Activated CD4-positive, alpha-beta memory T cell treated with anti-CD3 and anti-CD28 coated beads, Interleukin-2, amount 10 ng/mL, durations not matched to agents 7 days and 5 days (primary cell): ENCODE measurements around the gene HTR3E. TPM values are rescaled to one million over a fixed set of nuclear protein-coding genes. Genes with fewer than 3 reads are reported as not detected.
"Not testable (repeated sequence)": the region's sequence is repeated elsewhere in the genome, so short reads cannot be mapped to it uniquely, and the experiment has no call there.

Experiments
- CTCF ChIA-PET: fragments of 350-600 bp; sonication (Branson Sonifier 250); formaldehyde crosslinking; loops from one replicate; lab custom pipeline; 2021; ENCODE audit warnings: antibody characterized with exemption, inconsistent platforms; lab: Charles Lee
- POLR2A ChIA-PET: fragments of 350-600 bp; sonication (Branson Sonifier 250); formaldehyde crosslinking; loops from one replicate; lab custom pipeline; 2021; ENCODE audit warnings: antibody characterized with exemption; lab: Charles Lee
- DNase-seq: peaks from one replicate; pipeline ENCODE4 v3.0.0-alpha.2; 2020
- H3K27ac Mint-ChIP-seq: one replicate; pipeline ENCODE4 v1.8.0; 2021; ENCODE audit warnings: mild to moderate bottlenecking, mixed read lengths
- H3K27me3 Mint-ChIP-seq: one replicate; pipeline ENCODE4 v1.8.0; 2021; ENCODE audit warnings: mixed read lengths
- H3K36me3 Mint-ChIP-seq: one replicate; pipeline ENCODE4 v1.8.0; 2021; ENCODE audit warnings: low read depth, mixed read lengths
- H3K4me1 Mint-ChIP-seq: one replicate; pipeline ENCODE4 v1.8.0; 2021; ENCODE audit warnings: mixed read lengths
- H3K4me3 Mint-ChIP-seq: one replicate; pipeline ENCODE4 v1.8.0; 2021; ENCODE audit warnings: mild to moderate bottlenecking, mixed read lengths
- H3K9me3 Mint-ChIP-seq: one replicate; pipeline ENCODE4 v1.8.0; 2021; ENCODE audit warnings: mixed read lengths
- total RNA-seq, 2 experiments: library from RNA; stranded (reverse); gene quantifications; one replicate each; pipeline ENCODE4 v1.2.3, GENCODE V29; 2021

HTR3E gene
- total RNA-seq, 2 experiments from 2014 or later: not detected

DNA sequence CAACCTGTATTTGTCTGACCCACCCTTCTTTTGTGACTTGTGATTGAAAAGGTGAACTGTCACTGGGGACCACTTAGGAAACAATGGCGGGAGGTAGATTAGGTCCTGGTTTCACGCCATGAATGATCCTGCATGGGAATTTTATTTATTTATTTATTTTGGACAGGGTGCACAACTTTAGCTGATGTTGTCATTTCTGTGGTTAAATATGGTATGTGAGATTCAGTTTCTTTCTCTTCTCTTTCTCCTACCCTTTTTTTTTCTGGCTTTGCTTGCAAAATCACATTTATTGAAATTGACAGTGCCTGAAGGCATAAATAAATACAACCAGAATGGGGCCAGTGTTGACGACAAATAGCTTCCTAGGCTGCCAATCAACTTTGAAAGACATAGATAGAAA, 18.0 kb upstream of the HTR3E start:
- Mint-ChIP-seq H3K36me3 (no peaks in the 10 kb centered on the region), H3K27ac (no peak overlapping the region), H3K27me3 (peaks cover 4% of the 10 kb centered on the region), H3K4me3 (no peak overlapping the region), H3K4me1 (no peaks in the 10 kb centered on the region), H3K9me3 (peaks cover 5% of the 10 kb centered on the region)
- CTCF ChIA-PET: no interaction called here
- POLR2A ChIA-PET: no interaction called here
- DNase-seq: no peak

DNA sequence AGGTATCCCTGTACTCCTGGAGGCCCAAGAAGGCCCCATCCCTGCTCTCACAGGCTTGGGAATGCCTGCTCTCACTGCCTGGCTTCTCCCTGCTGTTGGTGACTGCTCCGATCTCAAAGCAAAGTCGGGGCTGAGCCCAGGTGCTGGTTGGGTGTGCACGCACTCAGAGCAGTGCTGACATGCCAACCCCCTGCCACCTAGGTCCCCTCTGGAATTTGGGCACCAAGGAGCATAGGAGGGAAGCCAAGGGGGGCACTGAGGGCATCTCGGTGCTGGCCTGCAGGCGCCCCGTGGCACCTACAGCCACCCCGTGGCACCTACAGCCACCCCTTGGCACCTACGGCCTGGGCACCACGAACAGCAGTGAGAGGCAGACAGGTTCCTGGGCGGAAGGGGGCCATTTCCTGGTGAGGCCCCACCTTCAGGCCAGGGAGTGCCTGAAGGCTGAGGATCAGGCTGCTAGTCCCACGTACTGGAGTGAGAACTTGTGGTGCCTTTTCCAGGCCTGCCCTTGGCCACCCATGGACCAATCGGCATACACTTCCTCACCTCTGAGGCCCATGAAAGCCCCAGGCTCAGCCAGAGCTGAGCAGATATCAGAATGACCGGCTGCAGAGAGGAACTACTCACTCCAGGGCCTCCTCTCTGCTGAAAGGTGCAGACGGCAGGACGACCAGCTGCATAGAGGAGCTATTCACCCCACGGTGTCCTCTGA, 15.6 kb upstream of the HTR3E start:
- Mint-ChIP-seq H3K27me3 (no peaks in the 10 kb centered on the region), H3K36me3 (peaks cover 13% of the 10 kb centered on the region), H3K9me3 (peaks cover 21% of the 10 kb centered on the region), H3K4me1 (peaks cover 12% of the 10 kb centered on the region), H3K4me3 (no peak overlapping the region), H3K27ac (no peak overlapping the region)
- POLR2A ChIA-PET: no interaction called here
- DNase-seq: no peak
- CTCF ChIA-PET: no interaction called here

DNA sequence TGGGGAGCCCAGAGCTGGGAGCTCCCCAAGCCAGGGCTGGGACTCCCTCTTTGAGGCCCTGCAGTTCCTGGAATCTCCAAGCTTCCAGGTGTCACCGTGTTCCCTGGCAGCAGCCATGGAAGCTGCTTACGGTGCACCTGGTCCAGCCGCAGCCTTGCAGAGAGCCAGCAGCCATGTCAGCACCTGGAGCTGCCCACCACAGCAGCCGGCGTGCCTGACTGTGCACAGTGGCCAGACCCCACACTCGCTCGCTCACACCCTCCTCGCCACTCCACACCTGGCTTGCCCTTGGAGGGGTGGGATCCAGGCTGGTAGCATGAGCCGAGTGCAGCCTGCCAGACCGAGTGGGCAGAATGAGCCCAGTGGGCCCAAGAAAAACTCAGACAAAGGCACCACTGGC, 14.8 kb upstream of the HTR3E start:
- Mint-ChIP-seq H3K9me3 (peaks cover 25% of the 10 kb centered on the region), H3K27ac (no peak overlapping the region), H3K36me3 (peaks cover 16% of the 10 kb centered on the region), H3K4me3 (no peak overlapping the region), H3K27me3 (no peaks in the 10 kb centered on the region), H3K4me1 (peaks cover 12% of the 10 kb centered on the region)
- ChIA-PET CTCF (no interaction called here), POLR2A (no interaction called here)
- DNase-seq: no peak

DNA sequence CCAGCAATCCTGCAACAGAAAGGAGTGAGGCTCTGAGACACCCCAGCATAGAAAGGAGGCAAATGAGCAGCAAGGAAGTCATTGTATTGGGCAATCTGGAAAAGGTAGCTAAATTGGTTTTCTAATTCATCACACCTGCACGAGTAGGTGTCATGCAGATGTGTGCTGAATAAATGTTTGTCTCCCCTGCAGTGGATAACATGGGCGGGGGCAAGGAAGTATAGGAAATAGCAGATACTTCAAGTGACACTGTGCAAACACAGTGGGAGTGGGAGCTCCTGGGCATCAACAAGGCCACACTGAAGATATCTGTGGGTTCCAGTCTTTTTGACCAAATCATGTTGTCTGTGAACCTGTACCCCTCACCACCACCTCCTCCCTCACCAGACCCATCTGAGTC, 14.4 kb upstream of the HTR3E start:
- peaks cover 26% of the 10 kb centered on the region for H3K9me3 Mint-ChIP-seq
- H3K27ac Mint-ChIP-seq: no peak overlapping the region
- H3K4me3 Mint-ChIP-seq: no peak overlapping the region
- DNase-seq: no peak
- ChIA-PET POLR2A (no interaction called here), CTCF (no interaction called here)
- peaks cover 19% of the 10 kb centered on the region for H3K36me3 Mint-ChIP-seq
- no peaks in the 10 kb centered on the region for H3K27me3 Mint-ChIP-seq
- H3K4me1 Mint-ChIP-seq: peaks cover 12% of the 10 kb centered on the region

DNA sequence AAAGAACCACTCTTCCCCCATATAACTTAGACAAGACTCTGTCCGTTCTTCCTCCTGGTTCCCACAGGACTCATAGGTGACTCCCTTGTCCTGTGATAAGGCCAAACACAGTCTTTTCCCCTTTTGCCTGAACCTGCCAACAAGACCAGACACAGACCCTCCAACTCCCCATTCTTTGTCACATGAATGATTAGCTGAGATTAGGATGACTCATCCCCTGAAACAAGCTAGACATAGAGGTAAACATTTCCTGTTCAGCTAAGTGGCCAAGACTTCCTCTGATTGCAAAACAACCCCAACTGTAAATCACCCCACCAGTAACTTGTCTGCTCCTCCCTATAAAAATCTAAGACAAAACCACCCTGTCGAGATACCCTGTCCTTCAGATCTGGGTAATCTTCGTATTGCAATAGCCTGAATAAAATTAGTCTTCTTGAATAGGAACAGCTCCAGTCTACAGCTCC, 11.4 kb upstream of the HTR3E start:
- peaks cover 26% of the 10 kb centered on the region for H3K9me3 Mint-ChIP-seq
- peaks cover 12% of the 10 kb centered on the region for H3K4me1 Mint-ChIP-seq
- H3K27me3 Mint-ChIP-seq: no peaks in the 10 kb centered on the region
- POLR2A ChIA-PET: interaction anchor here (0.6 to 1.2 kb wide), 2 partner anchors 49 to 88 kb away, joined by 3 to 4 read pairs; no protein-coding TSS in a partner anchor
- peaks cover 19% of the 10 kb centered on the region for H3K36me3 Mint-ChIP-seq
- H3K4me3 Mint-ChIP-seq: no peak overlapping the region
- H3K27ac Mint-ChIP-seq: peak overlapping the region; percentile 56
- no peak for DNase-seq
- CTCF ChIA-PET: interaction anchor here (1.7 kb wide), 1 partner anchor 67 kb away, joined by 4 read pairs; the partner anchor contains the start of gene ABCC5

DNA sequence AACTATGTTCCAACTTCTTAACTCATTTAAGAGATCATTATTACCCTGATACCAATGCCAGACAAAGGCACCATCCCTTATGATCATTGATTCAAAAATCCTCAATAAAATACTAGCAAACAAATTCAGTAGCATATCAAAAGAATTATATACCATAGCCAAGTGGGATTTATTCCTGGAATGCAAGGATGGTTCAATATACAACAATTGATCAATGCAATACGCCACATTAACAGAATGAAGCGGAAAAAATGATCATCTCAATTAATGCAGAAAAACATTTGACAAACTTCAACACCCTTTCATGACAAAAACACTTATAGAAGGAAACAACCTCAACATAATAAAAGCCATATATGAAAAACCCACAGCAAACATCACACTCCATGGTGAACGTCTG, 4.7 kb upstream of the HTR3E start:
- Mint-ChIP-seq H3K4me1 (no peaks in the 10 kb centered on the region), H3K9me3 (peaks cover 18% of the 10 kb centered on the region), H3K27ac (no peak overlapping the region), H3K36me3 (peaks cover 6% of the 10 kb centered on the region), H3K4me3 (no peak overlapping the region), H3K27me3 (peaks cover 16% of the 10 kb centered on the region)
- ChIA-PET CTCF (no interaction called here), POLR2A (no interaction called here)
- DNase-seq: no peak

DNA sequence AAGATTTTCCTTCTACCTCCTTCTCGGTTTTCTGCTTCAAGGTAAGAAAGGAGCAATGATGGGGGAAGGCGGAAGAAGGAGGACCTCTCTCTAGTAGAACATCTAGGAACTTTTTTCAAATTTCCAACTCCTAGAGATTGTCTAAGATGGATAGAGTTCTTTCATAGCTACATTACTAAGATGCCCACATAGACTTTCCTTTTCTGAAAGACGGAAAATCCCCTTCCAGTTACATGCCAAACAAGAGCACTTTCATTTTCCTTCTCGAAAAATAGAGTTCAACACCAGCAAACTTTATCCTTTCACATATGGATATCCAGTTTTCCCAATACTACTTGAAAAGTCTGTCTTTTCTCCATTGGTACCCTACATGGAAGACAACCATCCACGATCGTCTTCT, 692 bp downstream of the HTR3E start:
- no peaks in the 10 kb centered on the region for H3K4me1 Mint-ChIP-seq
- no peaks in the 10 kb centered on the region for H3K36me3 Mint-ChIP-seq
- peaks cover 4% of the 10 kb centered on the region for H3K9me3 Mint-ChIP-seq
- no peak overlapping the region for H3K27ac Mint-ChIP-seq
- no peak overlapping the region for H3K4me3 Mint-ChIP-seq
- no peak for DNase-seq
- ChIA-PET POLR2A (no interaction called here), CTCF (no interaction called here)
- H3K27me3 Mint-ChIP-seq: peaks cover 19% of the 10 kb centered on the region

DNA sequence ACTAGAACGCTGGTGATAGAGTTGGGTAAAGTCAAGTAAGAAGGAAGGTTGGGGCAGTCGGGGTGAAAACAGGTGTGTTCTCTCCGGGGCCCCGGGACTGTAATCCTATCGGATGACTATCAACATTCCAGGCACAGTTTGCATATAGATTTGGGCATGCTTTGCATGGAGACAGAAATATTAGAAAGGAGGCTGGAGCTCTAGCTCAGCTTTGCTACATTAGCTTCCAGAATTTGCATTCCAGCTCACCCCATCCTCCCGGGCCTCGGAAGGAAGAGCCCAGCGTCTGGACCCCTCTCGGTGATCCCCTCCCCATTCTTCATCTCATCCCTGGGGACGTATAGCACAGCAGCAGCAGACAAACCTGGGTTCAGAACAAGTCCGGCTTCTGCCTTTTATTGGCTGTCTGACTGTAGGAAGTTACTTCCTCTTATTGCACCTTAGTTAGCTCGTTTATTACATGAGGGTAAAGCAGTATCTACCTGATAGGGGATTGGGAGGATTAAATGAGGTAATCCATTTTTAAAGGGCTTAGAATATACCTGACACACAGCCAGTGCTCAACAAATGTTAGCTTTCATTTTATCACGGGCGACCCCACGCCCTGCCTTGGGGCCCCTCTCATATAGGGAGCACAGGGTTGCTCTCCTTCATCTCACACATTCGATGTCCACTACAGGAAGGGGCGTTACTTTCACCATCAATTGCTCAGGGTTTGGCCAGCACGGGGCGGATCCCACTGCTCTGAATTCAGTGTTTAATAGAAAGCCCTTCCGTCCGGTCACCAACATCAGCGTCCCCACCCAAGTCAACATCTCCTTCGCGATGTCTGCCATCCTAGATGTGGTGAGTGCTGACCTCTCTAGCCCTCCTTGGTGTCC, 3.2 kb downstream of the HTR3E start:
- no peaks in the 10 kb centered on the region for H3K36me3 Mint-ChIP-seq
- H3K4me1 Mint-ChIP-seq: no peaks in the 10 kb centered on the region
- H3K4me3 Mint-ChIP-seq: no peak overlapping the region
- H3K27ac Mint-ChIP-seq: no peak overlapping the region
- ChIA-PET CTCF (no interaction called here), POLR2A (no interaction called here)
- DNase-seq: no peak
- no peaks in the 10 kb centered on the region for H3K9me3 Mint-ChIP-seq
- H3K27me3 Mint-ChIP-seq: peaks cover 16% of the 10 kb centered on the region

DNA sequence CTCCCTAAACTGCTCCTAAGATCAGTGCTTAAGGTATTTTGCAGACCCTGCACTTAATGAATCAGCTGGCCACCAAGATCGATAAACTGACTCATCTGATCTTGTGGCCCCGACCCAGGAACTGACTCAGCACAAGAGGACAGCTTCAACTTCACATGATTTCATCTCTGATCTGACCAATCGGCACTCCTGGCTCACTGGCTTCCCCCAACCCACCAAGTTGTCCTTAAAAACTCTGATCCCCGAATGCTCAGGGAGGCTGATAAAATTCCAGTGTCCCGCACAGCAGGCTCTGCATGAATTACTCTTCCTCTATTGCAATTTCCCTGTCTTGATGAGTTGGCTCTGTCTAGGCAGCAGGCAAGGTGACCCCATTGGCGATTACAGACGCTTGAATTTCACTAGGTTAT, 13.5 kb downstream of the HTR3E start:
- no peaks in the 10 kb centered on the region for H3K9me3 Mint-ChIP-seq
- no peak overlapping the region for H3K4me3 Mint-ChIP-seq
- peaks cover 6% of the 10 kb centered on the region for H3K27me3 Mint-ChIP-seq
- peaks cover 4% of the 10 kb centered on the region for H3K4me1 Mint-ChIP-seq
- POLR2A ChIA-PET: no interaction called here
- no peak for DNase-seq
- H3K36me3 Mint-ChIP-seq: no peaks in the 10 kb centered on the region
- CTCF ChIA-PET: interaction anchor here (1.6 to 1.9 kb wide), 2 partner anchors 117 to 226 kb away, joined by 4 to 5 read pairs; partner anchors contain the start of gene PARL
- H3K27ac Mint-ChIP-seq: no peak overlapping the region

DNA sequence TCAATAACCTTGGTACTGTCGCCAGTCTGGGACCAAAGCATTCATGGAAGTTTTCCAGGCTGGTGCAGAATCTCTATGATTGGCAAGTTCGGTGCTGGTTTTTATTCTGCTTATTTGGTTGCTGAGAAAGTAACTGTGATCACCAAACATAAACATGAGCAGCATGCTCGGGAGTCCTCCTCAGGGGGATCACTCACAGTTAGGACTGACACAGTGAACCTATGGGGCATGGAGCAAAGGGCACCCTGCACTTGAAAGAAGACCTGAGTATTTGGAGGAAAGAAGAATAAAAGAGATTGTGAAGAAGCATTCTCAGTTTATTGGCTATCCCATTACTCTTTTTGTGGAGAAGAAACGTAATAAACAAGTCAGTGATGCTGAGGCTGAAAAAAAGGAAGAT, 19.2 kb downstream of the HTR3E start:
- ChIA-PET CTCF (no interaction called here), POLR2A (no interaction called here)
- H3K4me3 Mint-ChIP-seq: no peak overlapping the region
- H3K27ac Mint-ChIP-seq: no peak overlapping the region
- DNase-seq: no peak
- no peaks in the 10 kb centered on the region for H3K9me3 Mint-ChIP-seq
- no peaks in the 10 kb centered on the region for H3K4me1 Mint-ChIP-seq
- peaks cover 11% of the 10 kb centered on the region for H3K27me3 Mint-ChIP-seq
- no peaks in the 10 kb centered on the region for H3K36me3 Mint-ChIP-seq

DNA sequence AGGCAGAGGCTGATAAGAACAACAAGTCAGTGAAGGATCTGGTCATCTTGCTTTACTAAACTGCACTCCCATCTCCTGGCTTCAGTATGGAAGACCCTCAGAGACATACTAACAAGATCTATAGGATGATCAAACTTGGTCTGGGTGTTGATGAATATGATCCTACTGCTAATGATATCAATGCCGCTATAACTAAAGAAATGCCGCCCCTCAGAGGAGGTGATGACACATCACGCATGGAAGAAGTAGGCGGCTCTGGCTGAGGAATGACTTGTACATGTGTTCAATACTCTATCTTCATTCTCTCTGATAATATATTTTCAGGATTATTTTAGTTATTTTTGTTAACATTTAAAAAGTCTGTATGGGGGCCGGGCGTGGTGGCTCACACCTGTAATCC, 20.8 kb downstream of the HTR3E start:
- DNase-seq: no peak
- Mint-ChIP-seq H3K4me1 (no peaks in the 10 kb centered on the region), H3K9me3 (no peaks in the 10 kb centered on the region), H3K36me3 (no peaks in the 10 kb centered on the region), H3K27ac (no peak overlapping the region), H3K27me3 (peaks cover 12% of the 10 kb centered on the region), H3K4me3 (no peak overlapping the region)
- POLR2A ChIA-PET: no interaction called here
- CTCF ChIA-PET: interaction anchor here (1.3 kb wide), 1 partner anchor 222 kb away, joined by 5 read pairs; no protein-coding TSS in a partner anchor

DNA sequence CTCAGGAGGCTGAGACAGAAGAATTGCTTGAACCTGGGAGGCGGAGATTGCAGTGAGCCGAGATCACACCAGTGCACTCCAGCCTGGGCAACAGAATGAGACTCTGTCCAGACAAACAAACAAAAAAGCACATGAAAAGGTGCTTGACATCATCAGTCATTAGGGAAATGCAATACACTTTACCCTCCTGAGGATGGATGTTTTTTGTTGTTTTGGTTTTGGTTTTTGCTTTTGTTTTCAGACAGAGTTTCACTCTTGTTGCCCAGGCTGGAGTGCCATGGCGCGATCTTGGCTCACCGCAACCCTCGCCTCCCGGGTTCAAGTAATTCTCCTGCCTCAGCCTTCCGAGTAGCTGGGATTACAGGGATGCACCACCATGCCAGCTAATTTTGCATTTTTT, 24.2 kb downstream of the HTR3E start:
- CTCF ChIA-PET, H3K36me3 Mint-ChIP-seq, H3K9me3 Mint-ChIP-seq, DNase-seq, H3K4me1 Mint-ChIP-seq, POLR2A ChIA-PET, H3K4me3 Mint-ChIP-seq, H3K27ac Mint-ChIP-seq: not testable (repeated sequence)
- peaks cover 15% of the 10 kb centered on the region for H3K27me3 Mint-ChIP-seq

DNA sequence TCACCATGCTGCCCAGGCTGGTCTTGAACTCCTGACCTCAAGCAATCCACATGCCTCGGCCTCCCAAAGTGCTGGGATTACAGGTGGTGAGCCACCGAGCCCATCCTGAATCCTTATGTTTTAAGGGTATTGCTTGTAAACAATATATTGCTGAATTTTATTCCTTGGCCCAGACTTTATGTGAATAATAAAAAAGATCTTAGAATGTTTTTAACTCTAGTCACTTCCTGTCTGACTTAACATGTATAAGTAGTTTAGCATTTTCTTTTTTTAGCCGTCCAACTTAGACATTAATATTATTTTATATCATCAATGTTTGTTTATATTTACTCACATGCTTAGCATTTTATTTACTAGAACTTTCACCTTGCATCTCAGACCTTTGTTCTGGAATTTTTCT, 29.1 kb downstream of the HTR3E start:
- CTCF ChIA-PET: no interaction called here

More for the DNA sequence above, 29.1 kb downstream of the HTR3E start:
- H3K27ac Mint-ChIP-seq: no peak overlapping the region
- no peaks in the 10 kb centered on the region for H3K4me1 Mint-ChIP-seq
- no peak overlapping the region for H3K4me3 Mint-ChIP-seq
- H3K27me3 Mint-ChIP-seq: peaks cover 8% of the 10 kb centered on the region
- H3K9me3 Mint-ChIP-seq: no peaks in the 10 kb centered on the region
- POLR2A ChIA-PET: no interaction called here
- no peak for DNase-seq
- H3K36me3 Mint-ChIP-seq: no peaks in the 10 kb centered on the region
